Measurements from ENCODE around the gene HNF4A.
A peak's percentile ranks its signal among the peaks of the same experiment; 100 is the strongest.
"Not testable (repeated sequence)": the region's sequence is repeated elsewhere in the genome, so short reads cannot be mapped to it uniquely, and the experiment has no call there.

HNF4A gene

GRCh38 chr20:44468044-44468782, 112.7 kb downstream of the HNF4A start:
- DNase-seq (ENCODE audit: low read depth in 2 of 3, low spot score in 2 of 3): no peak

GRCh38 chr20:44470327-44470726, 114.8 kb downstream of the HNF4A start:
- DNase-seq (ENCODE audit: low read depth in 2 of 3, low spot score in 2 of 3): no peak

GRCh38 chr20:44471481-44471882, 116.0 kb downstream of the HNF4A start:
- DNase-seq (ENCODE audit: low read depth in 2 of 3, low spot score in 2 of 3): no peak

GRCh38 chr20:44472283-44472682, 116.8 kb downstream of the HNF4A start:
- not testable (repeated sequence) for DNase-seq (ENCODE audit: low read depth in 2 of 3, low spot score in 2 of 3)

GRCh38 chr20:44475372-44475693, 119.8 kb downstream of the HNF4A start:
- DNase-seq (ENCODE audit: low read depth in 2 of 3, low spot score in 2 of 3): no peak

- DNase-seq (ENCODE audit: low read depth in 2 of 3, low spot score in 2 of 3): peak; percentile 84 to 88 (median 88)
Observed at GRCh38 chr20:44475694-44476560, 120.4 kb downstream of the HNF4A start, which contains the start of gene TTPAL. TTPAL (plus strand) TSS chr20:44475874; CDS start chr20:44480000, 4,126 bp downstream.

GRCh38 chr20:44477151-44477550, 121.7 kb downstream of the HNF4A start:
- DNase-seq (ENCODE audit: low read depth in 2 of 3, low spot score in 2 of 3): no peak

- DNase-seq (ENCODE audit: low read depth in 2 of 3, low spot score in 2 of 3): no peak
Observed at GRCh38 chr20:44478206-44478605, 122.7 kb downstream of the HNF4A start.

- DNase-seq (ENCODE audit: low read depth in 2 of 3, low spot score in 2 of 3): no peak
Observed at GRCh38 chr20:44479643-44480042, 124.1 kb downstream of the HNF4A start.

GRCh38 chr20:44480097-44480496, 124.6 kb downstream of the HNF4A start:
- DNase-seq (ENCODE audit: low read depth in 2 of 3, low spot score in 2 of 3): no peak

- no peak for DNase-seq (ENCODE audit: low read depth in 2 of 3, low spot score in 2 of 3)
Observed at GRCh38 chr20:44481719-44482416, 126.4 kb downstream of the HNF4A start.

- no peak for DNase-seq (ENCODE audit: low read depth in 2 of 3, low spot score in 2 of 3)
Observed at GRCh38 chr20:44483112-44483511, 127.6 kb downstream of the HNF4A start.

All from activated CD8-positive, alpha-beta memory T cell treated with anti-CD3 and anti-CD28 coated beads for 48 hours (primary cell).